Colonic mucosa (tissue), 4 donors: ENCODE data around the gene KRTAP2-3. TPM values are rescaled to one million over a fixed set of nuclear protein-coding genes. Genes with fewer than 3 reads are reported as not detected.
"Not testable (repeated sequence)": the region's sequence is repeated elsewhere in the genome, so short reads cannot be mapped to it uniquely, and the experiment has no call there.

ENCODE experiments used
- DNase-seq: peaks from one replicate; pipeline ENCODE4 v3.0.0-alpha.2; 2020
- H3K27ac ChIP-seq: fragments of 200-600 bp; one replicate; pipeline ENCODE4 v1.8.0; 2021
- H3K27me3 ChIP-seq: fragments of 200-600 bp; one replicate; pipeline ENCODE4 v1.8.0; 2021
- H3K36me3 ChIP-seq: fragments of 200-600 bp; one replicate; pipeline ENCODE4 v1.8.0; 2021
- H3K4me1 ChIP-seq: fragments of 200-600 bp; one replicate; pipeline ENCODE4 v1.8.0; 2021; ENCODE audit warnings: mild to moderate bottlenecking
- H3K4me3 ChIP-seq: fragments of 200-600 bp; one replicate; pipeline ENCODE4 v1.8.0; 2021
- H3K9ac ChIP-seq, 2 donors: one replicate each; pipeline ENCODE4 v1.7.0; 2013; ENCODE audit warnings: control low read depth in 2 of 2, low read depth in 2 of 2, low read length in 2 of 2
- H3K9me3 ChIP-seq: fragments of 200-600 bp; one replicate; pipeline ENCODE4 v1.8.0; 2021
- intact Hi-C: fragments of 100-400 bp; cut with DNase I; formaldehyde crosslinking; loops from one replicate; pipeline ENCODE4 v1.14.1; 2022
- total RNA-seq, 2 donors: library from RNA; stranded (reverse); fragmentation: NEBNext Ultra II Directional in 1 of 2; extraction: Animal tissue kit (Norgen Biotek cat#: 25700) in 1 of 2; gene quantifications; one replicate each; pipeline ENCODE4 v1.2.1, GENCODE V29; 2021
- TF ChIP-seq, protein P1 (sequence below): fragments of 200-600 bp; IDR thresholded peaks from one replicate; pipeline ENCODE4 v1.8.0; 2022; ENCODE audit warnings: antibody characterized with exemption, mild to moderate bottlenecking
- donor health status: healthy.
- donor health status: DM: no; HTN: no; CAD: no.
- donor health status: DM: no; HTN: no; CAD: no.

Gene KRTAP2-3
- total RNA-seq, 2 donors from 2014 or later = not detected

- no peak within 1 kb of the TSS for H3K27ac ChIP-seq
- TF ChIP-seq, protein P1, sequence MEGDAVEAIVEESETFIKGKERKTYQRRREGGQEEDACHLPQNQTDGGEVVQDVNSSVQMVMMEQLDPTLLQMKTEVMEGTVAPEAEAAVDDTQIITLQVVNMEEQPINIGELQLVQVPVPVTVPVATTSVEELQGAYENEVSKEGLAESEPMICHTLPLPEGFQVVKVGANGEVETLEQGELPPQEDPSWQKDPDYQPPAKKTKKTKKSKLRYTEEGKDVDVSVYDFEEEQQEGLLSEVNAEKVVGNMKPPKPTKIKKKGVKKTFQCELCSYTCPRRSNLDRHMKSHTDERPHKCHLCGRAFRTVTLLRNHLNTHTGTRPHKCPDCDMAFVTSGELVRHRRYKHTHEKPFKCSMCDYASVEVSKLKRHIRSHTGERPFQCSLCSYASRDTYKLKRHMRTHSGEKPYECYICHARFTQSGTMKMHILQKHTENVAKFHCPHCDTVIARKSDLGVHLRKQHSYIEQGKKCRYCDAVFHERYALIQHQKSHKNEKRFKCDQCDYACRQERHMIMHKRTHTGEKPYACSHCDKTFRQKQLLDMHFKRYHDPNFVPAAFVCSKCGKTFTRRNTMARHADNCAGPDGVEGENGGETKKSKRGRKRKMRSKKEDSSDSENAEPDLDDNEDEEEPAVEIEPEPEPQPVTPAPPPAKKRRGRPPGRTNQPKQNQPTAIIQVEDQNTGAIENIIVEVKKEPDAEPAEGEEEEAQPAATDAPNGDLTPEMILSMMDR = no peak
- no peaks in the 10 kb centered on the region for H3K36me3 ChIP-seq
- no peaks in the 10 kb centered on the region for H3K9me3 ChIP-seq
- intact Hi-C loops = no loop called here
- H3K4me3 ChIP-seq = no peak within 1 kb of the TSS
- no peaks in the 10 kb centered on the region for H3K27me3 ChIP-seq
- H3K9ac ChIP-seq = no peak within 1 kb of the TSS
- DNase-seq = no peak
- no peaks in the 10 kb centered on the region for H3K4me1 ChIP-seq
Observed at GRCh38 chr17:41101586-41102259, 41.8 kb upstream of the KRTAP2-3 start, which contains the start of gene KRTAP4-16. Gene KRTAP4-16 (minus strand): TSS chr17:41102209. CDS start chr17:41102209, 0 bp downstream.

DNA sequence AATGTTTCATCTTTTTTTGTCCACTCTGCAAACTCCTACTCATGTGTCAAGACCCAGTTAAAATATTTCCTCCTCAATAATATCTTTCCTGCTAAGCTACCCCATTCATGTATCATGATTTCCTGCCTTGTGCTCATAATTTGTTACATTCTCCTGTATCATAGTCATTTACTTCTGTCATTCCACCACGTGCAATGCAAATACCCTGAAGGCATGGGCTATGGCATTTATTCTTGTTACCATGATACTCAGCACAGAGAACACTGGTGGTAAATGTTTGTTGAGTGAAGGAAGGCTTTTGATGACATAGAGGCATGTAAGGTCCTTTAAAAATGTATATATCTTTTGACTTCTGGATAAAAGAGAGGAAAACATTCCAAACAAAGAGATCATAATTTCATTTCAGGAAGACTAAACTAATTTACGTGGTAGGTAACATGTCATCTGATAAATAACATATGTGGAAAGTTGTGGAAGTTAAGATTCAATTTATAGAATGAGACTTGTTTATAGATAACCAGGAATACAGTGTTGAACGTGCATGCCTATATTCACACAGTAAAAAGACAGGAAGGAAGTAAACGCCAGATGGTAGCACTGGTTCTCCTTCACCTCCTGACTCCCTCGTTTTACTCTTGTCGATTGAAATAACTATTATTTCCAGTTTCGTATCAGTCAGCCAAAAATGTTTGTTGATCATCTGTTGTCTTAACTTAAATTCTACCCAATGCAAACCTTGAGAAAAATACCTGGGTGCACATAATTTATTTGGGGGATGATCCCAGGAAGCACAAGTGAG, 40.0 kb upstream of the KRTAP2-3 start:
- H3K9ac ChIP-seq, H3K27ac ChIP-seq, H3K4me3 ChIP-seq, H3K9me3 ChIP-seq, DNase-seq, H3K4me1 ChIP-seq, H3K36me3 ChIP-seq, intact Hi-C loops, H3K27me3 ChIP-seq: not testable (repeated sequence)

DNA sequence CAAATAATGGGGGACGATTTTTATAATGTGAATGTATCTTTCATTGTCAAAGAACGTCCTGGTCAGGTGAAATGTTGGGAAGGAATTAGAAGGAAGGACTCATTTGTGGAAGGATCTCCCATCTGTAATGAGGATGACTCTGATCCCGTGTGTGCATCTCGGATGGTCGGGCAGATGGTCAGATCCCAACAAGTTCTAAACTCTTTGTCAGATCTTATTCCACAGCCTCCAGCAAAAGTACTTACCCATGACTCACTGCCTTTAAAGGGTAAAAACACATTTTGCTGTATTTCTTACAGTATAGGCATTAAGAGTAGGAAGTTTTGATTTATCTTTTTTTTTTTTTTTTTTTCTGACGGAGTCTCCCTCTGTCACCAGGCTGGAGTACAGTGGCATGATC, 38.6 kb upstream of the KRTAP2-3 start:
- no peak overlapping the region for H3K27ac ChIP-seq
- intact Hi-C loops = no loop called here
- H3K4me3 ChIP-seq = no peak overlapping the region
- H3K27me3 ChIP-seq = no peaks in the 10 kb centered on the region
- TF ChIP-seq, protein P1 = no peak
- H3K4me1 ChIP-seq = no peaks in the 10 kb centered on the region
- no peak for DNase-seq
- no peaks in the 10 kb centered on the region for H3K9me3 ChIP-seq
- H3K9ac ChIP-seq = no peak overlapping the region
- no peaks in the 10 kb centered on the region for H3K36me3 ChIP-seq

- Histone ChIP-seq H3K27ac (no peak within 1 kb of the TSS), H3K9me3 (no peaks in the 10 kb centered on the region), H3K36me3 (no peaks in the 10 kb centered on the region), H3K4me1 (no peaks in the 10 kb centered on the region), H3K27me3 (no peaks in the 10 kb centered on the region), H3K9ac (no peak within 1 kb of the TSS), H3K4me3 (no peak within 1 kb of the TSS)
- no peak for DNase-seq
- intact Hi-C loops = no loop called here
- TF ChIP-seq, protein P1 = no peak
Observed at GRCh38 chr17:41098042-41098441, 38.1 kb upstream of the KRTAP2-3 start, which contains the start of gene KRTAP4-8. Gene KRTAP4-8 (minus strand): TSS chr17:41098142. CDS start chr17:41098084, 58 bp downstream.

GRCh38 chr17:41096055-41096454, 36.1 kb upstream of the KRTAP2-3 start:
- Histone ChIP-seq H3K27me3 (no peaks in the 10 kb centered on the region), H3K4me1 (no peaks in the 10 kb centered on the region), H3K9me3 (no peaks in the 10 kb centered on the region), H3K27ac (no peak overlapping the region), H3K4me3 (no peak overlapping the region), H3K36me3 (no peaks in the 10 kb centered on the region), H3K9ac (no peak overlapping the region)
- no peak for DNase-seq
- TF ChIP-seq, protein P1 = no peak
- intact Hi-C loops = no loop called here

GRCh38 chr17:41088760-41089352, 28.9 kb upstream of the KRTAP2-3 start:
- intact Hi-C loops, H3K27me3 ChIP-seq, DNase-seq, H3K27ac ChIP-seq, H3K9me3 ChIP-seq, H3K9ac ChIP-seq, H3K36me3 ChIP-seq, H3K4me1 ChIP-seq, H3K4me3 ChIP-seq: not testable (repeated sequence)

DNA sequence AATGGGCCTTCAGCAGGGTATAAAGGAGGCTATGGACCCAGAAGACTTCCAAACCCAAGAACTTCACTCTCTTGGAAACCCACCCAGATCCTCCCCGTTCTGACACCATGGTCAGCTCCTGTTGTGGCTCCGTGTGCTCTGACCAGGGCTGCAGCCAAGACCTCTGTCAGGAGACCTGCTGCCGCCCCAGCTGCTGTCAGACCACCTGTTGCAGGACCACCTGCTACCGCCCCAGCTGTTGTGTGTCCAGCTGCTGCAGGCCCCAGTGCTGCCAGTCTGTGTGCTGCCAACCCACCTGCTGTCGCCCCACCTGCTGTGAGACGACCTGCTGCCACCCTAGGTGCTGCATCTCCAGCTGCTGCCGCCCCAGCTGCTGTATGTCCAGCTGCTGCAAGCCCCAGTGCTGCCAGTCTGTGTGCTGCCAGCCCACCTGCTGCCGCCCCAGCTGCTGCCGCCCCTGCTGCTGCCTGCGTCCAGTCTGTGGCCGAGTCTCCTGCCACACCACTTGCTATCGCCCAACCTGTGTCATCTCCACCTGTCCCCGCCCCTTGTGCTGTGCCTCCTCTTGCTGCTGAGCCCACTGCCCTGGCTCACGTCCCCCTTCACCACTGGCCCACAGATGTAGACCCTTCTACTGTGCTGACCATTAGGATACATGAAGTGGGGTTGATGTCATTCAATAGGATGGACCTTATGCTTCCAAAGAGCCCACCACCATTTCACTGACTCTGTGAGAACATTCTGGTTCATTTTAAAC, 24.4 kb upstream of the KRTAP2-3 start, which contains the start of gene KRTAP4-7:
TSS of gene KRTAP4-7 (plus strand) at position 51 of the 757 bp plus-strand sequence. CDS start at position 108, 57 bp downstream.
- H3K9ac ChIP-seq, H3K27ac ChIP-seq, H3K9me3 ChIP-seq, H3K4me3 ChIP-seq, intact Hi-C loops, H3K4me1 ChIP-seq, DNase-seq, H3K27me3 ChIP-seq, H3K36me3 ChIP-seq: not testable (repeated sequence)

GRCh38 chr17:41083427-41083826, 23.5 kb upstream of the KRTAP2-3 start:
- H3K9me3 ChIP-seq, H3K9ac ChIP-seq, DNase-seq: not testable (repeated sequence)

More at GRCh38 chr17:41083427-41083826, 23.5 kb upstream of the KRTAP2-3 start:
- intact Hi-C loops, H3K27ac ChIP-seq, H3K27me3 ChIP-seq, H3K36me3 ChIP-seq, H3K4me3 ChIP-seq, H3K4me1 ChIP-seq: not testable (repeated sequence)
